B cell (primary cell): ENCODE results near the gene C12orf57. TPM values are rescaled to one million over a fixed set of nuclear protein-coding genes. Genes with fewer than 3 reads are reported as not detected.

Experiments used
- ATAC-seq: fragments of 200-7000 bp; cut with Tn5 transposase; one replicate; pipeline ENCODE4 v1.10.0; 2021; ENCODE audit warnings: low read depth, mild to moderate bottlenecking, moderate number of reproducible peaks, moderate library complexity
- CTCF ChIA-PET: fragments of 350-600 bp; sonication (Branson Sonifier 250); formaldehyde crosslinking; loops from one replicate; lab custom pipeline; 2021; ENCODE audit warnings: antibody characterized with exemption, inconsistent platforms; lab: Charles Lee
- POLR2A ChIA-PET: fragments of 350-600 bp; sonication (Branson Sonifier 250); formaldehyde crosslinking; loops from one replicate; lab custom pipeline; 2021; ENCODE audit warnings: antibody characterized with exemption; lab: Charles Lee
- DNase-seq: peaks from one replicate; pipeline ENCODE4 v3.0.0; 2013
- H2AFZ ChIP-seq: 2 replicates; pipeline ENCODE4 v1.6.1; 2012; ENCODE audit warnings: mild to moderate bottlenecking, low read depth, low read length; ENCODE audit not compliant: insufficient read depth, poor library complexity, severe bottlenecking
- H3K27ac ChIP-seq, 2 donors: 1 replicate in 1 of 2; 2 replicates in 1 of 2; pipeline ENCODE4 v1.5.1; 2012 to 2013; ENCODE audit warnings: low read length in 2 of 2, mild to moderate bottlenecking in 2 of 2, moderate library complexity in 1 of 2
- H3K27me3 ChIP-seq, 4 experiments: fragments of 200-600 bp in 1 of 4; sonication (generic) in 1 of 4; replicated peaks in 1 of 4; 1 replicate in 2 of 4; 2 replicates in 2 of 4; pipeline versions ENCODE4 v1.6.1 to v1.7.0; 2013 to 2016; ENCODE audit warnings: low read length in 3 of 4, mild to moderate bottlenecking in 2 of 4, mixed read lengths in 1 of 4, moderate library complexity in 1 of 4; ENCODE audit not compliant: insufficient read depth in 4 of 4, control insufficient read depth in 3 of 4; ENCODE audit errors: control extremely low read depth in 1 of 4
- H3K36me3 ChIP-seq, 2 experiments: replicated peaks in 1 of 2; 1 replicate in 1 of 2; 2 replicates in 1 of 2; pipeline versions ENCODE4 v1.6.1 to v1.7.1; 2013; ENCODE audit warnings: low read length in 1 of 2; ENCODE audit not compliant: insufficient read depth in 2 of 2, control insufficient read depth in 1 of 2; ENCODE audit errors: control extremely low read depth in 1 of 2, extremely low read depth in 1 of 2
- H3K4me1 ChIP-seq, 2 donors: fragments of 200-600 bp in 1 of 2; sonication (generic) in 1 of 2; 1 replicate in 1 of 2; 2 replicates in 1 of 2; pipeline versions ENCODE4 v1.5.1 to v1.6.1; 2013 to 2017; ENCODE audit warnings: low read length in 2 of 2; ENCODE audit not compliant: control insufficient read depth in 2 of 2, insufficient read depth in 2 of 2
- H3K4me2 ChIP-seq: replicated peaks from 2 replicates; pipeline ENCODE3; 2012; ENCODE audit warnings: mild to moderate bottlenecking, low read depth, low read length; ENCODE audit not compliant: poor library complexity, severe bottlenecking
- H3K4me3 ChIP-seq, 5 experiments: fragments of 200-600 bp in 1 of 5; sonication (generic) in 1 of 5; 1 replicate in 3 of 5; 2 replicates in 2 of 5; pipeline versions ENCODE4 v1.5.1 to v1.7.0; 2011 to 2016; ENCODE audit warnings: low read length in 4 of 5, mild to moderate bottlenecking in 4 of 5, low read depth in 2 of 5, control low read depth in 1 of 5, moderate library complexity in 1 of 5; ENCODE audit not compliant: insufficient read depth in 1 of 5; ENCODE audit errors: control extremely low read depth in 1 of 5, extremely low read depth in 1 of 5
- H3K79me2 ChIP-seq: fragments of 200-600 bp; sonication (generic); one replicate; pipeline ENCODE4 v1.6.0; 2016; ENCODE audit warnings: low read length; ENCODE audit not compliant: control insufficient read depth, insufficient read depth
- H3K9ac ChIP-seq: fragments of 200-600 bp; sonication (generic); 2 replicates; pipeline ENCODE4 v1.6.1; 2017; ENCODE audit warnings: mild to moderate bottlenecking, low read length, moderate library complexity
- H3K9me3 ChIP-seq, 3 donors: one replicate each; pipeline versions ENCODE4 v1.6.1 to v1.7.1; 2013; ENCODE audit warnings: low read length in 2 of 3; ENCODE audit not compliant: control insufficient read depth in 2 of 3, insufficient read depth in 1 of 3; ENCODE audit errors: control extremely low read depth in 1 of 3
- H4K20me1 ChIP-seq: 2 replicates; pipeline ENCODE4 v1.6.0; 2012; ENCODE audit warnings: mild to moderate bottlenecking, low read length; ENCODE audit not compliant: insufficient read depth, control insufficient read depth, poor library complexity, severe bottlenecking
- H3K27ac Mint-ChIP-seq: one replicate; pipeline ENCODE4 v1.8.0; 2021; ENCODE audit warnings: mixed read lengths
- H3K27me3 Mint-ChIP-seq: one replicate; pipeline ENCODE4 v1.8.0; 2021; ENCODE audit warnings: mixed read lengths
- H3K4me1 Mint-ChIP-seq: one replicate; pipeline ENCODE4 v1.8.0; 2021; ENCODE audit warnings: mixed read lengths
- H3K4me3 Mint-ChIP-seq: one replicate; pipeline ENCODE4 v1.8.0; 2021; ENCODE audit warnings: mixed read lengths
- H3K9me3 Mint-ChIP-seq: one replicate; pipeline ENCODE4 v1.8.0; 2022; ENCODE audit warnings: mixed read lengths; ENCODE audit not compliant: insufficient read depth
- CTCF ChIP-seq: fragments of 200-600 bp; IDR thresholded peaks from one replicate; pipeline ENCODE4 v1.8.0; 2022; ENCODE audit warnings: antibody characterized with exemption, mild to moderate bottlenecking
- EZH2 ChIP-seq: IDR thresholded peaks from 2 replicates; pipeline ENCODE4 v1.6.1; 2012; ENCODE audit warnings: borderline replicate concordance, low read depth, mild to moderate bottlenecking, moderate library complexity, low read length; ENCODE audit not compliant: insufficient read depth, poor library complexity, severe bottlenecking
- WGBS: methylation state at CpG from one replicate; pipeline ENCODE4 v1.1.5; 2013; ENCODE audit warnings: missing lambda C conversion rate; ENCODE audit not compliant: insufficient coverage; 5-methylcytosine and 5-hydroxymethylcytosine counted together
- intact Hi-C: fragments of 100-400 bp; cut with micrococcal nuclease; formaldehyde crosslinking; loops from one replicate; pipeline ENCODE4 v1.10.0; 2022
- polyA plus RNA-seq: library from polyadenylated mRNA; depleted of rRNA; stranded (reverse); fragments of >200 nt; gene quantifications from 2 replicates; pipeline ENCODE4 v1.2.3, GENCODE V29; 2012
- total RNA-seq, 2 donors: library from RNA; stranded (reverse); fragments of 120-200 nt in 1 of 2; gene quantifications; 1 replicate in 1 of 2; 2 replicates in 1 of 2; pipeline versions ENCODE4 v1.2.3 to v1.2.4, GENCODE V29; 2013 to 2022

C12orf57 gene
- total and polyA plus RNA-seq, 2 donors (not counting 1 experiment from before 2014, with no cell fraction given) = 90.9 to 460 TPM

DNA sequence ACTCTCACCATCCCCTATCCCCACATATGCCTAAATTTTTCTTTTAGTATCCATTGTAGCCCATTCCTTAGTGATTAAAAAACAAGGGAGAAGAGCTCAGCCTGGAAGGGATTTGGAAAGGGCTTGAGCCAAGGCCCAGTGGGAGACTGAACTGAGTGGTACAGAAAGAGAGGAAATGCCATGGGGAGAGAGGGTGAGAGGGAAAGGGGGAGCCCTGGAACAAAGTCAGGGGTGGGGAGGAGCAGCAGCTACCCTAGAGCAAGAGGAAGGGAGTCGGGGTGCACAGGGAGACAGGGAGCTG is 18.6 kb upstream of the C12orf57 start:
- H3K27me3 Mint-ChIP-seq = no peaks in the 10 kb centered on the region
- ChIA-PET POLR2A (interaction anchor here (0.6 to 6.4 kb wide), 6 partner anchors 11 to 55 kb away, joined by 3 to 37 read pairs (median 4); partner anchors contain the start of genes C12orf57 and RNU7-1), CTCF (interaction anchor here (0.8 to 6.2 kb wide), 19 partner anchors 10 to 187 kb away, joined by 3 to 132 read pairs (median 12); partner anchors contain the start of genes C12orf57, C1R, C1RL and LPCAT3)
- no peak overlapping the region for H3K27ac ChIP-seq
- no peak for ATAC-seq
- H3K4me2 ChIP-seq = peak overlapping the region; percentile 71
- no peaks in the 10 kb centered on the region for H3K9me3 ChIP-seq
- no peak overlapping the region for H3K9ac ChIP-seq
- H3K27ac Mint-ChIP-seq = peak overlapping the region; percentile 20
- no peak overlapping the region for H3K4me3 ChIP-seq
- H3K36me3 ChIP-seq = no peaks in the 10 kb centered on the region
- TF ChIP-seq EZH2 (no peak), CTCF (no peak)
- H3K79me2 ChIP-seq = peaks cover 35% of the 10 kb centered on the region
- H2AFZ ChIP-seq = peak overlapping the region; percentile 78
- DNase-seq = no peak
- H3K4me1 ChIP-seq = peaks cover 47 to 65% of the 10 kb centered on the region in 2 donors
- peak overlapping the region; percentile 81 for H3K4me3 Mint-ChIP-seq
- intact Hi-C loops = loop anchor here (2.0 kb wide), 1 partner anchor 94 kb away; the partner anchor contains the start of gene LPCAT3
- H3K27me3 ChIP-seq = no peaks in the 10 kb centered on the region
- no peaks in the 10 kb centered on the region for H3K9me3 Mint-ChIP-seq
- no peaks in the 10 kb centered on the region for H4K20me1 ChIP-seq
- peaks cover 63% of the 10 kb centered on the region for H3K4me1 Mint-ChIP-seq
- WGBS = 90% methylated on average over 1 of the region's 1 CpG

GRCh38 chr12:6925540-6926279 is 18.1 kb upstream of the C12orf57 start:
- Histone ChIP-seq H3K36me3 (no peaks in the 10 kb centered on the region), H3K9ac (no peak overlapping the region), H3K79me2 (peaks cover 35% of the 10 kb centered on the region), H3K4me2 (no peak overlapping the region), H2AFZ (no peak overlapping the region), H3K27ac (no peak overlapping the region), H3K4me1 (peaks cover 47 to 65% of the 10 kb centered on the region in 2 donors), H3K27me3 (no peaks in the 10 kb centered on the region), H3K4me3 (no peak overlapping the region), H3K9me3 (no peaks in the 10 kb centered on the region), H4K20me1 (no peaks in the 10 kb centered on the region)
- ChIA-PET POLR2A (interaction anchor here (0.6 to 6.4 kb wide), 7 partner anchors 11 to 55 kb away, joined by 3 to 37 read pairs (median 4); partner anchors contain the start of genes C12orf57 and RNU7-1), CTCF (interaction anchor here (0.8 to 6.2 kb wide), 19 partner anchors 9 to 186 kb away, joined by 3 to 132 read pairs (median 12); partner anchors contain the start of genes C12orf57, C1R, C1RL and LPCAT3)
- Mint-ChIP-seq H3K27me3 (no peaks in the 10 kb centered on the region), H3K27ac (peak overlapping the region; percentile 63), H3K4me1 (peaks cover 63% of the 10 kb centered on the region), H3K9me3 (no peaks in the 10 kb centered on the region), H3K4me3 (peak overlapping the region; percentile 81)
- no peak for ATAC-seq
- 83% methylated on average over 6 of the region's 8 CpGs for WGBS
- DNase-seq = no peak
- TF ChIP-seq EZH2 = no peak
- no peak for TF ChIP-seq CTCF
- intact Hi-C loops = loop anchor here (2.0 kb wide), 1 partner anchor 93 kb away; the partner anchor contains the start of gene LPCAT3
